Hepatocyte (in vitro differentiated cells): Measurements from ENCODE around the gene SERTAD2. TPM values are rescaled to one million over a fixed set of nuclear protein-coding genes. Genes with fewer than 3 reads are reported as not detected.

Source experiments
- DNase-seq: peaks from one replicate; pipeline ENCODE4 v3.0.0-alpha.2; 2016; ENCODE audit warnings: low spot score
- H2AFZ ChIP-seq: fragments of 200-600 bp; sonication (generic); 2 replicates; pipeline ENCODE4 v1.6.0; 2016; ENCODE audit warnings: antibody characterized with exemption, mild to moderate bottlenecking
- H3K27ac ChIP-seq: fragments of 200-600 bp; sonication (generic); 2 replicates; pipeline ENCODE4 v1.5.1; 2016; ENCODE audit warnings: mild to moderate bottlenecking
- H3K27me3 ChIP-seq: fragments of 200-600 bp; sonication (generic); 2 replicates; pipeline ENCODE4 v1.6.1; 2016
- H3K36me3 ChIP-seq: fragments of 200-600 bp; sonication (generic); replicated peaks from 2 replicates; pipeline ENCODE4 v1.5.1; 2016; ENCODE audit warnings: low read depth; ENCODE audit not compliant: insufficient read depth
- H3K4me1 ChIP-seq: fragments of 200-600 bp; sonication (generic); 2 replicates; pipeline ENCODE4 v1.5.1; 2016; ENCODE audit warnings: mild to moderate bottlenecking, moderate library complexity; ENCODE audit not compliant: insufficient read depth
- H3K4me2 ChIP-seq: fragments of 200-600 bp; sonication (generic); 2 replicates; pipeline ENCODE4 v1.6.0; 2016
- H3K4me3 ChIP-seq: fragments of 200-600 bp; sonication (generic); 2 replicates; pipeline ENCODE4 v1.5.1; 2016; ENCODE audit warnings: mild to moderate bottlenecking
- H3K79me2 ChIP-seq: fragments of 200-600 bp; sonication (generic); 2 replicates; pipeline ENCODE4 v1.6.0; 2017; ENCODE audit warnings: mild to moderate bottlenecking
- H3K9me2 ChIP-seq: fragments of 200-600 bp; sonication (generic); replicated peaks from 2 replicates; pipeline ENCODE4 v1.6.0; 2017; ENCODE audit warnings: mild to moderate bottlenecking; ENCODE audit not compliant: insufficient read depth
- H3K9me3 ChIP-seq: fragments of 200-600 bp; sonication (generic); 2 replicates; pipeline ENCODE4 v1.5.1; 2016; ENCODE audit warnings: low read depth, mild to moderate bottlenecking
- H4K20me1 ChIP-seq: fragments of 200-600 bp; sonication (generic); 2 replicates; pipeline ENCODE4 v1.6.0; 2016; ENCODE audit warnings: mild to moderate bottlenecking; ENCODE audit not compliant: insufficient read depth, poor library complexity, severe bottlenecking
- EZH2 ChIP-seq: fragments of 200-600 bp; sonication (generic); IDR thresholded peaks from 2 replicates; pipeline ENCODE4 v1.6.1; 2016; ENCODE audit warnings: antibody characterized with exemption, mild to moderate bottlenecking, borderline replicate concordance
- EZH2phosphoT487 ChIP-seq: fragments of 200-600 bp; sonication (generic); IDR thresholded peaks from one replicate; pipeline ENCODE4 v1.6.1; 2018; ENCODE audit warnings: antibody characterized with exemption, mild to moderate bottlenecking, low read depth, moderate library complexity; ENCODE audit not compliant: unreplicated experiment, severe bottlenecking
- WGBS: methylation state at CpG from one replicate; pipeline ENCODE4 v1.1.6; 2016; ENCODE audit warnings: low lambda C conversion rate; ENCODE audit errors: missing lambda C conversion rate; 5-methylcytosine and 5-hydroxymethylcytosine counted together
- polyA plus RNA-seq: library from polyadenylated mRNA; unstranded; fragments of >200 nt; fragmentation: Nextera tagmentation; extraction: Ambion mirVana; gene quantifications from 2 replicates; pipeline ENCODE4 v1.2.1, GENCODE V29; 2016
- total RNA-seq: library from RNA; depleted of rRNA; stranded (reverse); fragments of >200 nt; gene quantifications from 2 replicates; pipeline ENCODE4 v1.2.3, GENCODE V29; 2014
- TF ChIP-seq, protein P1 (sequence below): fragments of 200-600 bp; sonication (generic); IDR thresholded peaks from 2 replicates; pipeline ENCODE4 v1.5.1; 2016; ENCODE audit warnings: antibody characterized with exemption, mild to moderate bottlenecking; ENCODE audit not compliant: poor library complexity

Gene SERTAD2, protein sequence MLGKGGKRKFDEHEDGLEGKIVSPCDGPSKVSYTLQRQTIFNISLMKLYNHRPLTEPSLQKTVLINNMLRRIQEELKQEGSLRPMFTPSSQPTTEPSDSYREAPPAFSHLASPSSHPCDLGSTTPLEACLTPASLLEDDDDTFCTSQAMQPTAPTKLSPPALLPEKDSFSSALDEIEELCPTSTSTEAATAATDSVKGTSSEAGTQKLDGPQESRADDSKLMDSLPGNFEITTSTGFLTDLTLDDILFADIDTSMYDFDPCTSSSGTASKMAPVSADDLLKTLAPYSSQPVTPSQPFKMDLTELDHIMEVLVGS
- 23.4 and 23.8 TPM in 2 replicates for total RNA-seq
- polyA plus RNA-seq = 13.8 and 15.0 TPM in 2 replicates

DNA sequence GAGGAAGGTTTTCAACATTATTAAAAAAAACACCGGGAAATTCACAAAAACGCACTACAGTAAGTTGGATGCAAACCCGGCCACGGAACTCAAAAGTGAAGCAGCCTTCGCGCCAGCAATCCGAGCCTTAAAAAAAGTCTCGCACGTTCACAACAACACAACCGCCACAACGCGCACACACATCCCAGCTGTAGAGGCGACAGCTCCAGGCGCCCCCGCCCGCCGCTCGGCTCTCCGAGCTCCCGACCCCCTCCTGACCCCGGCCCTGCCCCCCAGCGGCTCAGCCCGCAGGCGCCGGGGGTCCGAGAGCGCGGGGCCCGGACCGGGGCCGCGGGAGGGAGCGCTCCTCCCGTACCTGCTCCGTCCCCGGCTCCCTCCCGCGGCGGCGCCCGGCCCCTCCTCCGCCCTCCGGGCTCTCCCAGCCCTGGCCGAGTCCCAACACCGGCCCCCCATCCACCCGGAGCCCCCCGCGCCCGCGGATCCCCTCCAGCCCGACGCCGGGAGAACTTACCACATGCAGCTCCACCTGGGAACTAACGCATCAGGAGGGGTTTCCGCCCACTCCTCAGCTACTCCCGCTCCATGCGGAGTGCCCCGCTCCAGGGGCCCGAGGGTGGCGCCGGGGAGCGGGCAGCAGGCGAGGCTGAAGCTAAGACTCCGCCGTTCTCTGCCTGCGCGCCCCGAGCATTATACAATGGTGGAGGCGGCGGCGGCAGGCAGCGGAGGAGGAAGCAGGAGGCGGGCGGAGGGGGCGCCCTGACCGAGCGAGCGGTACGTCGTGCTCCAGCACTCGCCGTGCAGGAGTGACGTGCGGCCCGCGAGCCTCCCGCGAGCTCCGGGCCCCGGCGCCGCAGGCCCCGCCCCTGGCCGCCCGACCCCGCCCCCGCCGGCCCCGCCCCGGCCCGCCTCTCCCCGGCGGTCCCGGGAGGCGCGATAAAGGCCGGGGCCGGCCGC lies at the start of gene SERTAD2:
SERTAD2 (minus strand) TSS at position 805 of the 954 bp plus-strand sequence. CDS start 17,042 bp downstream, outside the sequence.
- H3K4me3 ChIP-seq = peak within 1 kb of the TSS; percentile 87
- H3K79me2 ChIP-seq = peaks cover 45% of the 10 kb centered on the region
- peak within 1 kb of the TSS; percentile 100 for H3K27ac ChIP-seq
- H3K4me1 ChIP-seq = peaks cover 39% of the 10 kb centered on the region
- H2AFZ ChIP-seq = peak within 1 kb of the TSS; percentile 70
- peaks cover 5% of the 10 kb centered on the region for H4K20me1 ChIP-seq
- DNase-seq = peak; percentile 94
- H3K27me3 ChIP-seq = no peaks in the 10 kb centered on the region
- TF ChIP-seq EZH2phosphoT487 = no peak
- TF ChIP-seq, protein P1, sequence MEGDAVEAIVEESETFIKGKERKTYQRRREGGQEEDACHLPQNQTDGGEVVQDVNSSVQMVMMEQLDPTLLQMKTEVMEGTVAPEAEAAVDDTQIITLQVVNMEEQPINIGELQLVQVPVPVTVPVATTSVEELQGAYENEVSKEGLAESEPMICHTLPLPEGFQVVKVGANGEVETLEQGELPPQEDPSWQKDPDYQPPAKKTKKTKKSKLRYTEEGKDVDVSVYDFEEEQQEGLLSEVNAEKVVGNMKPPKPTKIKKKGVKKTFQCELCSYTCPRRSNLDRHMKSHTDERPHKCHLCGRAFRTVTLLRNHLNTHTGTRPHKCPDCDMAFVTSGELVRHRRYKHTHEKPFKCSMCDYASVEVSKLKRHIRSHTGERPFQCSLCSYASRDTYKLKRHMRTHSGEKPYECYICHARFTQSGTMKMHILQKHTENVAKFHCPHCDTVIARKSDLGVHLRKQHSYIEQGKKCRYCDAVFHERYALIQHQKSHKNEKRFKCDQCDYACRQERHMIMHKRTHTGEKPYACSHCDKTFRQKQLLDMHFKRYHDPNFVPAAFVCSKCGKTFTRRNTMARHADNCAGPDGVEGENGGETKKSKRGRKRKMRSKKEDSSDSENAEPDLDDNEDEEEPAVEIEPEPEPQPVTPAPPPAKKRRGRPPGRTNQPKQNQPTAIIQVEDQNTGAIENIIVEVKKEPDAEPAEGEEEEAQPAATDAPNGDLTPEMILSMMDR = peak; percentile 17
- no peak for TF ChIP-seq EZH2
- H3K9me3 ChIP-seq = no peaks in the 10 kb centered on the region
- peak within 1 kb of the TSS; percentile 82 for H3K4me2 ChIP-seq
- no peaks in the 10 kb centered on the region for H3K9me2 ChIP-seq
- no peaks in the 10 kb centered on the region for H3K36me3 ChIP-seq
- WGBS = under 1% methylated on average over 42 of the region's 109 CpGs

DNA sequence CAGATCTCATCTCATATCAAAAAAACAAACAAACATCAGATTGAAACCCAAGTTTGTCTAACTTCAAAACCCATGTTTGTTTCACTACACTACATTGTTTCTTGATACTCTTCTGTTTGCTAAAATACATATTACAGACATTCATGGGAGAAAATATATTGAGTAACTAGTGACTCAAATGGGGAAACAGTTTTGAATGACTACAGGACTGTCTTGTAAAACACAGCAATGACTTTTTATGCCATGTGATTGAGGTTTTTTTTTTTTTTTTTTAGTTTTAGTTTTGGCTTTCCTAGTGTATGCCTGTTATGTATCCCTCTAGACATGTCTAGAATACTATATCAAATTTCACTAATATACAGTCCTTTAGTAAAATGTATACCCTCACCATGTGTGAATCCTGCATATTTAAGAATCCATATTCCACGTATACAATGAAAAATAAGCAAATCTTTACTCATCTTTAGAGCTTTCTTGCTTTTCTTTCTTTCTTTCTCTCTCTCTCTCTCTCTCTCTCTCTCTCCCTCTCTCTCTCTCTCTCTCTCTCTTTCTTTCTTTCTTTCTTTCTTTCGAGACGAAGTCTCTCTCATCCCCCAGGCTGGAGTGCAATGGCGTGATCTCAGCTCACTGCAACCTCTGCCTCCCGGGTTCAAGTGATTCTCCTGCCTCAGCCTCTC lies 46.6 kb upstream of the SERTAD2 start:
- H3K36me3 ChIP-seq = no peaks in the 10 kb centered on the region
- TF ChIP-seq EZH2 (no peak), EZH2phosphoT487 (no peak)
- TF ChIP-seq, protein P1 = no peak
- no peak overlapping the region for H3K4me3 ChIP-seq
- H4K20me1 ChIP-seq = no peaks in the 10 kb centered on the region
- no peaks in the 10 kb centered on the region for H3K27me3 ChIP-seq
- DNase-seq = no peak
- H3K9me2 ChIP-seq = no peaks in the 10 kb centered on the region
- WGBS = 97% methylated on average over 5 of the region's 5 CpGs
- H3K4me1 ChIP-seq = no peaks in the 10 kb centered on the region
- no peaks in the 10 kb centered on the region for H3K79me2 ChIP-seq
- H2AFZ ChIP-seq = no peak overlapping the region
- no peaks in the 10 kb centered on the region for H3K9me3 ChIP-seq
- H3K4me2 ChIP-seq = no peak overlapping the region
- no peak overlapping the region for H3K27ac ChIP-seq

DNA sequence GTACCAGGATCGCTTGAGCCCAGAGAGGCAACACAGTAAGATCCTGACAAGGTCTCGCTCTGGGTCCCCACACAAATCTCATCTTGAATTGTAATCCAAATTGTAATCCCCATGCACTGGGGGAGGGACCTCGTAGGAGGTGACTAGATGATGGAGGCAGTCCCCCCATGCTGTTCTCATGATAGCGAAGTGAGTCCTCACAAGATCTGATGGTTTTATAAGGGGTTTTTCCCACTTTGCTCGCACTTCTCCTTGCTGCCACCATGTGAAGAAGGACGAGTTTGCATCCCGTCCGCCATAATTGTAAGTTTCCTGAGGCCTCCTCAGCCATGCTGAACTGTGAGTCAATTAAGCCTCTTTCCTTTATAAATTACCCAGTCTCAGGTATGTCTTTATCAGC lies 46.0 kb upstream of the SERTAD2 start:
- Histone ChIP-seq H2AFZ (no peak overlapping the region), H3K27ac (no peak overlapping the region), H3K79me2 (no peaks in the 10 kb centered on the region), H3K4me1 (no peaks in the 10 kb centered on the region), H3K27me3 (no peaks in the 10 kb centered on the region), H3K9me3 (no peaks in the 10 kb centered on the region), H3K9me2 (no peaks in the 10 kb centered on the region), H4K20me1 (no peaks in the 10 kb centered on the region), H3K36me3 (no peaks in the 10 kb centered on the region), H3K4me3 (no peak overlapping the region), H3K4me2 (no peak overlapping the region)
- DNase-seq = no peak
- no peak for TF ChIP-seq EZH2
- TF ChIP-seq, protein P1 = no peak
- no peak for TF ChIP-seq EZH2phosphoT487
- WGBS = 96% methylated on average over 8 of the region's 8 CpGs
